Neural progenitor cell (in vitro differentiated cells): ENCODE measurements around the gene POLG2.

ENCODE experiments used
- CTCF ChIP-seq: fragments of 200-600 bp; sonication (generic); IDR thresholded peaks from 2 replicates; pipeline ENCODE4 v1.5.1; 2017; ENCODE audit warnings: antibody characterized with exemption, mild to moderate bottlenecking
- EZH2 ChIP-seq: fragments of 200-600 bp; sonication (generic); IDR thresholded peaks from 2 replicates; pipeline ENCODE4 v1.6.1; 2017; ENCODE audit warnings: antibody characterized with exemption, mild to moderate bottlenecking, moderate library complexity

DNA sequence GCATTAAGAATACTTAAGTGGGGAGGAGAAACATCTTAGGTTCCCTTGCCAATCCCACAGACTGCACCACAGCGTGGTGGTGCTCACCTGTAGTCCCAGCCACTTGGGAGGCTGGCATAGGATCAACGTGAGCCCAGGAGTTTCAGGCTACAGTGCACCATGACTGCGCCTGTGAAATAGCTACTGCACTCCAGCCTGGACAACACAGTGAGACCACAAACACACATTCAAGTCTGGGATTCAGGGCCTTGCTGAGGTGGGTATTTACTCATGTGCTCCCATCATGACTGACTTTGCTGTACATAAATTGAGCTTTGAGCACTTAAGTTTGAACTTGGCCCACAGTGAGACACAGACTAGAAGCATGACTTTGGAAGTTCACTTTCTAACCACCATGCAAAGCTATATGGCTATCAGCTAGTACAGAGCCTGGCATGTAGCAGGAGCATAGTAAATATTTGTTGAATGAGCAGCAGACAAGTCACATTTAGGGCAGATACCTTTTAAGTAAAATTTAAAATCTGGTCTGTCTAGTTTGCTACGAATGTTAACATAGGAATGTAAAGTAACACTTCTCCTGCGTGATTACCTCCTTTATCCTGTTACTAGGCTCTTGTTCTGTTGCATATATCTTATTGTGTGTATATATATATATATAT is 43.4 kb upstream of the POLG2 start:
- TF ChIP-seq EZH2 (no peak), CTCF (no peak)
